ENCODE data around the gene MSL3. TPM values are rescaled to one million over a fixed set of nuclear protein-coding genes. Genes with fewer than 3 reads are reported as not detected.
A peak's percentile ranks its signal among the peaks of the same experiment; 100 is the strongest.

Gene MSL3
- total and polyA plus RNA-seq, 5 donors = 10.1 to 14.9 (median 13.3) TPM

DNA sequence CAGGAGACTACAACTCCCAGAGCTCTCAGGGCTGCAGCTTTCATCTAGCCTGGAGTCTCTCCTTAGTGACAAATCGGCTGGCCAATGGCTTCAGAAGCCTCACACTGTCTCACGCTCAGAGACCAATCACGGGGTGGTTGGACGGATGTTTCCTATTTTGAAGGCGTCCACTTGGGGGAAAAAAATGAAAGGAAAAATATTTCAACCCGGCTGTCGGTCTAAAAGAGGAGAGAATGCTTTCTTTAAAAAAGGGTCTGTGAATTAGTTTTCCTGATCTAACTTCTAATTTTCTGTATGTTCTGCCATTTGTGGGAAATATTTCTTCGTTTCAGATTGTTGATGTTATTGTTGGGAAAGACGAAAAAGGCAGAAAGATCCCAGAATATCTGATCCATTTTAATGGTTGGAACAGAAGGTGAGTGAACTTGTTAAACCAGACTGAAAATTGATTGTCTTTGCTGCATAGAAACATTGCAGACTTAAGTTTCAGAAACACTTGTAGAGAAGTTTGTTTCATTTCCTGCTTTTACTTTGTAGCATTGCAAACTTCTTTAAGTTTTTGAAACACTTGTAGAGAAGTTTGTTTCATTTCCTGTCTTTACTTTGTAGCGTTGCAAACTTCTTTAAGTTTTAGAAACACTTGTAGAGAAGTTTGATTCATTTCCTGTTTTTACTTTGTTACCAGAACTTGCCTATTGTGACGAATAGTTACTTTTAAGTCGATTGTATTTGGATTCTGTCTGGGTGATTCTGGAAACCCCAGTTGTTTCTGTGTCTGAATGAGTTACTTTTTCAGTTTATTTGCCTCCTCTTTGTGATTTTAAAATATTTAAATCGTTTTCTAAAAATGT lies 1.6 kb downstream of the MSL3 start:
- no peaks in the 10 kb centered on the region for H3K9me3 ChIP-seq (ENCODE audit: control insufficient read depth, low read length)
- intact Hi-C loops (cut with DNase I) = loop anchor here in 1 of 4 donors (10.0 kb wide), 1 partner anchor 225 kb away; no protein-coding TSS in a partner anchor
- no peaks in the 10 kb centered on the region for H3K27me3 ChIP-seq (ENCODE audit: control insufficient read depth, insufficient read depth)
- no peak overlapping the region for H3K27ac ChIP-seq (ENCODE audit: low read length)
- peak overlapping the region; percentile 85 for H3K4me3 ChIP-seq (ENCODE audit: low read length)
- ATAC-seq (peak; percentile 96), DNase-seq (peak; percentile 83 to 90 (median 84))
- 4% methylated on average over 13 of the region's 13 CpGs for WGBS
- H3K4me1 ChIP-seq (ENCODE audit: control insufficient read depth, insufficient read depth, low read length) = no peaks in the 10 kb centered on the region

DNA sequence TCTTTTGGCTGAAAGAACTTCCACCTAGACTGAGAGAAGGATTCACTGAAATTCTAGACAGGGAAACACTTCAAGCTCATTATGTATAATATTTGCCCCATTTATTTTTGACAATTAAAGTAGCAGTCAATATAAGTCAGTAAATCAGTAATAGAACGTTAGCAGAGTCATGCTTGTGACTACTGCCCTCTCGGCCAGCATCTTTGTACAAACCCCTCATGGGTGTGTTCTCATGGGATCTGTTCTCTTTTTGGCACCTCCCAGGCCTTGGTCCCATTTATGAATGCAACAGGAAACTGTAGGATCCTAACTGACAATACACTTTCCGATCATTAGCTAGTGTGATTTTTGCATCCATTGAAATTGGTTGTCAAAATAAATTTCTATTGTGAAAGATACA lies 2.9 kb downstream of the MSL3 start:
- no peak for ATAC-seq
- 50% methylated on average over 3 of the region's 3 CpGs for WGBS
- H3K27me3 ChIP-seq (ENCODE audit: control insufficient read depth, insufficient read depth) = no peaks in the 10 kb centered on the region
- no peak for DNase-seq
- no peak overlapping the region for H3K27ac ChIP-seq (ENCODE audit: low read length)
- H3K4me1 ChIP-seq (ENCODE audit: control insufficient read depth, insufficient read depth, low read length) = no peaks in the 10 kb centered on the region
- no peak overlapping the region for H3K4me3 ChIP-seq (ENCODE audit: low read length)
- no peaks in the 10 kb centered on the region for H3K9me3 ChIP-seq (ENCODE audit: control insufficient read depth, low read length)
- intact Hi-C loops (cut with DNase I) = loop anchor here in 1 of 4 donors (10.0 kb wide), 1 partner anchor 226 kb away; no protein-coding TSS in a partner anchor

DNA sequence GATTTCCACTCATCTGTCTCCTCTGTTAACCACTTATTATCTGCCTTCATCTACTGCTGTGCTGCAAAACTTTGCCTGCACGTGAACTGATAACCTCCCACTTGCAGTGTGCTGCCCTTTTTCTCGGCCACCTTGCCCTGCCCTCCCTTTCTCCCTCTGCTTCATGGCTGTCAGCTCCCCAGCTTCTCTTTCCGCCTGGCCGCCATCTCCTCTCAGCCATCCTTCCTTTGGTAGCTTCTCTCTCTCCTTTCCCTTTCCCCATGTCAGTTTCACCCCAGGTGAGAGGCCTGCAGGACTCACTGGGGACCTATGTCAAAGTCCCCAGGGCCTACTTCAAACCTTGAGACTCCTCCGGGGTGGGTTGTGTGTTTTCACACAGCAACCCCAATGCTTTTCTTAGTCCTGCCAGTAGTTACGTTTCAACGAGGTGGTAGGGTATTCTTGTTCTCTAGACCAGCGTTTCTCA lies 6.6 kb downstream of the MSL3 start:
- intact Hi-C loops (cut with DNase I) = loop anchor here in 1 of 4 donors (10.0 kb wide), 1 partner anchor 230 kb away; no protein-coding TSS in a partner anchor
- WGBS = 77% methylated on average over 8 of the region's 8 CpGs
- no peaks in the 10 kb centered on the region for H3K27me3 ChIP-seq (ENCODE audit: control insufficient read depth, insufficient read depth)
- H3K4me3 ChIP-seq (ENCODE audit: low read length) = no peak overlapping the region
- no peak for ATAC-seq
- H3K9me3 ChIP-seq (ENCODE audit: control insufficient read depth, low read length) = no peaks in the 10 kb centered on the region
- H3K4me1 ChIP-seq (ENCODE audit: control insufficient read depth, insufficient read depth, low read length) = no peaks in the 10 kb centered on the region
- DNase-seq = no peak
- H3K27ac ChIP-seq (ENCODE audit: low read length) = no peak overlapping the region

DNA sequence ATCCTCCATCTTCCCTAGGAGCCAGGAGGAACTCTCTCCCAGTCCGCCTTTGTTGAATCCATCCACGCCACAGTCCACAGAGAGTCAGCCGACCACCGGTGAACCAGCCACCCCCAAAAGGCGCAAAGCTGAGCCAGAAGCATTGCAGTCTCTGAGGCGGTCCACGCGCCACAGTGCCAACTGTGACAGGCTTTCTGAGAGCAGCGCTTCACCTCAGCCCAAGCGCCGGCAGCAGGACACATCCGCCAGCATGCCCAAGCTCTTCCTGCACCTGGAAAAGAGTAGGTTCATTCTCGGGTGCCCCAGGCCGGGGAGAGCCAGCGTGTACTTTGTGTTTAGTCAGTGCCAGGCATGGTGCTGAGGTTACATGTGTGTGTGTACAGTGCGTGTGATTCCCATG lies 7.4 kb downstream of the MSL3 start:
- WGBS = 95% methylated on average over 16 of the region's 16 CpGs
- H3K27ac ChIP-seq (ENCODE audit: low read length) = no peak overlapping the region
- no peaks in the 10 kb centered on the region for H3K27me3 ChIP-seq (ENCODE audit: control insufficient read depth, insufficient read depth)
- DNase-seq (peak in 1 of 3 donors; percentile 37), ATAC-seq (no peak)
- H3K9me3 ChIP-seq (ENCODE audit: control insufficient read depth, low read length) = no peaks in the 10 kb centered on the region
- H3K4me1 ChIP-seq (ENCODE audit: control insufficient read depth, insufficient read depth, low read length) = no peaks in the 10 kb centered on the region
- no peak overlapping the region for H3K4me3 ChIP-seq (ENCODE audit: low read length)
- intact Hi-C loops (cut with DNase I) = loop anchor here in 1 of 4 donors (10.0 kb wide), 1 partner anchor 231 kb away; no protein-coding TSS in a partner anchor

DNA sequence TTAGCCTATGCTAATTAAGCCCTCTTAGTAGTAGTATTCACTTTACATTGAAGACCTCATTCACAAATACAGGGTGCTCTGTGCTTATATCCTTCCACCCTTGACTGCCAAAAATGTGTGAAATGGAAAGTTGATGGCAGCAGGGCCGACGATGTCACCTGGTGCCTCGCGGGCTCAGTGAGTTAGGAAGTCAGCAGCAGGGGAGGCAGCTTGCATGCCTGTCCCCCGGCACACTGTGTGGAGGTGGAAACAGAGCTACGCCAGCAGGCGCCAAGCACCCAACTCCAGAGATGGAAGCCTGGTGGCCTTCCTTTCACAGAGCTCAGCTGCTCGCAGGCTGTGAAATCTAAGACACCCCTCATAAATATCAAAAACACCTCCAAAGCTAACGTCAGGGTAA lies 8.4 kb downstream of the MSL3 start:
- Histone ChIP-seq H3K27ac (ENCODE audit: low read length) (no peak overlapping the region), H3K27me3 (ENCODE audit: control insufficient read depth, insufficient read depth) (no peaks in the 10 kb centered on the region), H3K9me3 (ENCODE audit: control insufficient read depth, low read length) (no peaks in the 10 kb centered on the region), H3K4me3 (ENCODE audit: low read length) (no peak overlapping the region), H3K4me1 (ENCODE audit: control insufficient read depth, insufficient read depth, low read length) (no peaks in the 10 kb centered on the region)
- 81% methylated on average over 9 of the region's 9 CpGs for WGBS
- DNase-seq = peak in 1 of 3 donors; percentile 19
- no peak for ATAC-seq
- intact Hi-C loops (cut with DNase I) = loop anchor here in 1 of 4 donors (10.0 kb wide), 1 partner anchor 232 kb away; no protein-coding TSS in a partner anchor

DNA sequence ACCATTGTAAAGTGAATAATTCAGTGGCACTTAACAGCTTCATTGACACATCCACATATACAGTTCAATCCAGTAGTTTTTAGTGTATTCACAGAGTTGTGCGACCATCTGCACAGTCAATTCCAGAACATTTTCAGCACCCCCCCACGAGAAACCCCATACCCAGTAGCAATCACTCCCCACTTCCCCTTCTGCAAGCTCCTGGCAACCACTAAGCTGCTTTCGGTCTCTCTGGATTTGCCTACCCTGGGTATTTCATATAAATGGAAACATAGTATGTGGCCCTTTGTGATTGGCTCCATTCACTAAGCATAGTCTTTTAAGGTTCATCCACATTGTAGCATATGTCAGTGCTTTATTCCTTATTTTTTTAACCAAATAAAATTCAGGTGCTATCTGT lies 10.0 kb downstream of the MSL3 start:
- Histone ChIP-seq H3K9me3 (ENCODE audit: control insufficient read depth, low read length) (no peaks in the 10 kb centered on the region), H3K4me3 (ENCODE audit: low read length) (no peak overlapping the region), H3K27me3 (ENCODE audit: control insufficient read depth, insufficient read depth) (no peaks in the 10 kb centered on the region), H3K27ac (ENCODE audit: low read length) (no peak overlapping the region), H3K4me1 (ENCODE audit: control insufficient read depth, insufficient read depth, low read length) (no peaks in the 10 kb centered on the region)
- ATAC-seq (no peak), DNase-seq (no peak)
- intact Hi-C loops (cut with DNase I) = loop anchor here in 2 of 4 donors (2.0 to 10.0 kb wide), 2 partner anchors 233 kb away; no protein-coding TSS in a partner anchor
- WGBS = 75% methylated on average over 3 of the region's 3 CpGs

DNA sequence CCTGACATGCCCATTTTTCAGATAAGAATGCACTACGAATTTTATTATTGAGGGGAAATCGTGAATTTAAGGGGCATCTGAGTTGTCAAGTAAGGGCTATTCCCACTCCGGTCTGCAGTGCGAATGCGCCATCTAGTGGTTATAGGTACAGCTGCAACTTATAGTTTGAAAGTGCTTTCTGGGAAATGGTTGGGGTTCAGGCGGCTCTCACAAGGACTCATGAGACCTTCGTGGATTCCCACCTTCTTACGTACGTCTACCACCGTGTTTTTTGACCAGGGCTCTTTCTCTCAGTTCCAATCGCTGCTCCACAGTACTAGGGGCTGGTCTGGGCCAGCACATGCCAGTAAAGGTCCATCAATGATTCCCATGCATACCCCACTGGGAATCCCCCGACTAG lies 12.3 kb downstream of the MSL3 start:
- H3K27ac ChIP-seq (ENCODE audit: low read length) = no peak overlapping the region
- WGBS = 11% methylated on average over 12 of the region's 12 CpGs
- peak in 1 of 2 donors; percentile 63 for ATAC-seq
- H3K27me3 ChIP-seq (ENCODE audit: control insufficient read depth, insufficient read depth) = no peaks in the 10 kb centered on the region
- H3K9me3 ChIP-seq (ENCODE audit: control insufficient read depth, low read length) = no peaks in the 10 kb centered on the region
- peak in 2 of 3 donors; percentile 33 for DNase-seq
- intact Hi-C loops (cut with DNase I) = loop anchor here in 2 of 4 donors (5.0 kb wide), 2 partner anchors 233 to 238 kb away; no protein-coding TSS in a partner anchor
- H3K4me1 ChIP-seq (ENCODE audit: control insufficient read depth, insufficient read depth, low read length) = no peaks in the 10 kb centered on the region
- no peak overlapping the region for H3K4me3 ChIP-seq (ENCODE audit: low read length)

DNA sequence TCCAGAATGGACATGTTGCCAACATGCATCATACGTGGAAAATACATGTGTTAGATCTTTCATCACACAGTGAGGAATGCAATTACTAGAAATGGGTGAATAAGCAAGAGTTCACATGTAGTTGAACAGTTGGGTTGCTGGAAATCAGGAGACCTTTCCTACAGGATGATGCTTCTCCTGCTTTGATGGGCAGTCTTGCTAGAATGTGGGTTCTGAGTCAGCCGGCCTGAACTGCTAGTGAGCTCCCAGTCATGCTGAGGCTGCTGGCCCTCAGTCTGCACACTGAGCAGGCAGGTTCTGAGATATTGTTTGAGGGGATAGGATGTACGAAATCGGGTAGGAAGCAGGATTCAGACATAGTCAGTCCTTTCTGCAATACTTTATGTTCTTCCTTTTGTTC lies 20.2 kb downstream of the MSL3 start:
- Histone ChIP-seq H3K27me3 (ENCODE audit: control insufficient read depth, insufficient read depth) (no peaks in the 10 kb centered on the region), H3K4me3 (ENCODE audit: low read length) (no peak overlapping the region), H3K9me3 (ENCODE audit: control insufficient read depth, low read length) (no peaks in the 10 kb centered on the region), H3K4me1 (ENCODE audit: control insufficient read depth, insufficient read depth, low read length) (no peaks in the 10 kb centered on the region), H3K27ac (ENCODE audit: low read length) (no peak overlapping the region)
- DNase-seq (no peak), ATAC-seq (no peak)
- WGBS = 82% methylated on average over 4 of the region's 4 CpGs
- intact Hi-C loops (cut with DNase I) = no loop called here

DNA sequence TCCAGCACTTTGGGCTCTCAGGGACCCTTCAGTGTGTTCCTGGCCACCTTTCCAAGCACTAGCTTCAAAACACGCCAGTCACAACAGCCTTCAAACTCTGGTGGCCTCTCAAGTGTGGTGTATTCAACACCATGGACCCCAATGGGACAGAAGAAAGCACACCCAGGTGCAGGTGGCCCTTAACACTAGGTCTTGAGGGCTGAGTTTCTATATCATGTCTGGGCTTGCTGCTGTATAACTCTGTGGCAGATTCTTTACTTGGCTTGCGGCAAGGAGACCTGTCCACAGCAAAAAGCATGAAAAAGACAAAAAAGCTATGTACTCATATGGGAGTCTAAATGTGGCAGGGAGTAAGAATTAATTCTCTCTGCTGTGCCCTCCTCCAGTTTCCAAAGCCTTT lies 23.1 kb downstream of the MSL3 start:
- intact Hi-C loops (cut with DNase I) = no loop called here
- Histone ChIP-seq H3K4me1 (ENCODE audit: control insufficient read depth, insufficient read depth, low read length) (no peaks in the 10 kb centered on the region), H3K9me3 (ENCODE audit: control insufficient read depth, low read length) (no peaks in the 10 kb centered on the region), H3K4me3 (ENCODE audit: low read length) (no peak overlapping the region), H3K27me3 (ENCODE audit: control insufficient read depth, insufficient read depth) (no peaks in the 10 kb centered on the region), H3K27ac (ENCODE audit: low read length) (no peak overlapping the region)
- ATAC-seq = no peak
- WGBS = 95% methylated on average over 2 of the region's 2 CpGs
- no peak for DNase-seq

DNA sequence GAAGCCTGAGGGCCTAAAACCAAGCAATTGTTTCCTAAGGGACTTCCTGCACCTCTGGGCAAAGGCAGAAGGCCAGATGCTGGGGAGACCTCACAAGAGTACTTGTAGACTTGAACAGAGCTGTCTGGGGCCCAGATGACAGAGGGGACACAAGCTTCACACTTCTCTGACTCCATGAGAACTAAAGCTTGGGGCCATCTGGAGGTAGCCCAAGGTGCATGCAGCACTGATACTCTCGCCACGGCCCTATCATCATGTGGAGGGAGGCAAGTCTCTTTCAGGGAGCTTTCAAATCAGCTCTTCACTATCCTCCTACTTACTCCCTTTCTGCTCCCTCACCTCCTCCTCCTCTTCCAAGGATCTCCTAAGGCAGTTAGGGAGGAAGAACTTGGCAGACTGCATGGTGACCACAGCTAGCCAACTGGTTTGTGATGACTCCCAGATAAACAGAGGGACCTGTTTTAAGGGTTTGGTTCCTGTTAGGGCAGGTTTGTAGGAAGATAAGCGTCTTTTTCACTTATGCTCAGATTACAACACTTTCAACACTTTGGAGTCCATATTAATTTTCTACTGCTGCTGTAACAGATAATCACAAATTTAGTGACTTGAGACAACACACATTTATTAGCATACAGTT lies 23.8 kb downstream of the MSL3 start:
- H3K4me3 ChIP-seq (ENCODE audit: low read length) = no peak overlapping the region
- ATAC-seq = no peak

DNA sequence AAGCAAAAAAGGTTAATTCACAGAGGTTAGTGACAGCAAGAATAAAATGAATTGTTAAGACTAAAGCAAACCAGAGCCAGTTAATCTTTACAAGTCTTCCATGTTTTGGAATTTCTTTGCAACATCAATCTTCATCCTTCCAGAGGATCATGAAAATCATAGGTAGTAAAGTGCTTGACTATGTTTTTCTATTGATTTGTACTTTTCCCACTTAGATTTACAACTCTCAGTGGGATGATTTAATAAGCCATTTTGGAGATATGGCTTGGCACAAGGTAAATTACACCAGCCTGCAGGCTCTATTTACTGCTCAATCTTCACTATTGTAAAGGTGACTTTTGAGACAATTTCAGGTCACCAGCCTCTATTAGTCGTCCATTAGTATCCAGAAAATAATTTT lies 26.5 kb downstream of the MSL3 start:
- no peak for ATAC-seq
- intact Hi-C loops (cut with DNase I) = no loop called here
- Histone ChIP-seq H3K4me1 (ENCODE audit: control insufficient read depth, insufficient read depth, low read length) (no peaks in the 10 kb centered on the region), H3K27ac (ENCODE audit: low read length) (no peak overlapping the region), H3K4me3 (ENCODE audit: low read length) (no peak overlapping the region), H3K27me3 (ENCODE audit: control insufficient read depth, insufficient read depth) (no peaks in the 10 kb centered on the region), H3K9me3 (ENCODE audit: control insufficient read depth, low read length) (no peaks in the 10 kb centered on the region)
- no peak for DNase-seq
- WGBS = 85% methylated on average over 1 of the region's 1 CpG

More for the DNA sequence above, 23.8 kb downstream of the MSL3 start:
- Histone ChIP-seq H3K9me3 (ENCODE audit: control insufficient read depth, low read length) (no peaks in the 10 kb centered on the region), H3K4me1 (ENCODE audit: control insufficient read depth, insufficient read depth, low read length) (no peaks in the 10 kb centered on the region), H3K27ac (ENCODE audit: low read length) (no peak overlapping the region), H3K27me3 (ENCODE audit: control insufficient read depth, insufficient read depth) (no peaks in the 10 kb centered on the region)
- DNase-seq = no peak
- WGBS = 91% methylated on average over 3 of the region's 3 CpGs
- intact Hi-C loops (cut with DNase I) = no loop called here

Measured in right cardiac atrium (tissue), 5 donors.